Measurements from ENCODE around the gene MFAP5.
"Not testable (repeated sequence)": the region's sequence is repeated elsewhere in the genome, so short reads cannot be mapped to it uniquely, and the experiment has no call there.

The MFAP5 gene

GRCh38 chr12:8675591-8676036, 13.0 kb upstream of the MFAP5 start:
- DNase-seq (ENCODE audit: low spot score) = peak; percentile 68

DNA sequence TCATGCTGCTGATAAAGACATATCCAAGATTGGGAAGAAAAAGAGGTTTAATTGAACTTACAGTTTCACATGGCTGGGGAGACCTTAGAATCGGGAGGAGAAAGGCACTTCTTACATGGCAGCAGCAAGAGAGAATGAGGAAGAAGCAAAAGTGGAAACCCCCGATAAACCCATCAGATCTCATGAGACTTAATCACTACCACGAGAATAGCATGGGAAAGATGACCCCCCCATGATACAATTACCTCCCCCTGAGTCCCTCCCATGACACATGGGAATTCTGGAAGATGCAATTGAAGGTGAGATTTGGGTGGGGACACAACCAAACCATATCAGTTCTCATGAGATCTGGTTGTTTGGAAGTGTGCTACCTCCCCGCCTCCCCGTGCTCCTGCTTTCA, 9.8 kb upstream of the MFAP5 start:
- no peak for DNase-seq (ENCODE audit: low spot score)

- DNase-seq (ENCODE audit: low spot score) = no peak
These were observed 5.8 kb upstream of the MFAP5 start for GRCh38 chr12:8668441-8668840.

- DNase-seq (ENCODE audit: low spot score) = no peak
These were observed 4.6 kb upstream of the MFAP5 start for GRCh38 chr12:8667270-8667669.

DNA sequence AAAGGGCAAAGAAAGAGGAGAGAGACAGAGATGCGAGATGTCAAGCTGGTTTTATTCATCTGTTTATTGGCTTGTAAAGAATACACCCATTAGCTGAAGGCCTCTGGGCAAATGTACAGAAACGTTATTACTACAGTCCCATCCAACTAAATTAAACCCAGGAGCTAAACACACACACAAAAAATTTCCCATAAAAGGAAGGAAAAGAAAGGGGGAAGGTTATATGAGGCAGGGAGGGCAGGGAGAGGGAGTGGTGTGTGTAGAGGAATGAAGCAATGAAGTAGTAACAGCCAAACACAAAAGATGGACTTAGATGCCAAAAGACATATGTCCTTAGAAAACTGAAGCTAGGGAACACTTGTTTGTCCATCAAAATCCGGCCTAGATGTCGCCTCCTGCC, 3.1 kb upstream of the MFAP5 start:
- DNase-seq (ENCODE audit: low spot score) = no peak

- DNase-seq (ENCODE audit: low spot score) = no peak
These were observed 1.7 kb upstream of the MFAP5 start for GRCh38 chr12:8664228-8664913.

- DNase-seq (ENCODE audit: low spot score) = no peak
These were observed 875 bp downstream of the MFAP5 start for GRCh38 chr12:8661751-8662150.

DNA sequence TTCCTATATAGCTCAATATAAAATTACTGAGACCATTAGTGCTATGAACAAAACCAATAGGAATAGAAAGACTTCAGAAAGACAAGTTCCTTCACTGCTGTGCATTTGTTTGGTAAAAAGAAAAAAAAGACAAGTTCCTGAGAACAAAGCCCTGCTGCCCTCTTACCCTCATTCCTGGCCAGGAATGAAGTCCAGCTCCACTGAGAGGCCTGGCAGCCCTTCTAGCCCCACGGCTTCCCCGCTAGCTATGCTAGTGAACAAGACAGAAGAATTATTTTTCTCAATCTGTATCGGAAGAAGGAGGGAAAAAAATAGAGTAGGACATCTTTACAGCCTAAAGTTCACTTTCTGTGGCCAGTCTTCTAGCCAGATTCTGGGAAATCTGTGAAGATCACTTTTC, 1.6 kb downstream of the MFAP5 start:
- DNase-seq (ENCODE audit: low spot score) = no peak

DNA sequence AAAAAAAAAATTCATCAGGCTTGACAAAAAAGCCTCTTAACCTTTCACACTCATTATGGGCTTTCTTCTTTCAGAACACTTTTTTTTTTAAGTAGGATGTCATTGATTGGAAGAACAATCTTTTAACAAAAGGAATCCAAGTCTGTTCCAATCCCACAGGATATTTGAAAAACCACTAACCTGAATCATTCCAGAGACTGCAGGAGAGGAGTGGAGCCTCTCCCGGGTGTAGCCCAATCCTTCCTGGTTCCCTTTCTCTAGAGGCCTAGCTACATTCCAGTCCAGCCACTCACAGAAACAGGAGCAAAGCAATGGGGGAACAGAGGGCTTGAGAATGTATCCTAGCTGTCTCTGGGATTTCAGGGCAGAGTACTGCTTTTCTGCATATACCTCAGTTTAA, 4.3 kb downstream of the MFAP5 start:
- DNase-seq (ENCODE audit: low spot score) = peak; percentile 91

DNA sequence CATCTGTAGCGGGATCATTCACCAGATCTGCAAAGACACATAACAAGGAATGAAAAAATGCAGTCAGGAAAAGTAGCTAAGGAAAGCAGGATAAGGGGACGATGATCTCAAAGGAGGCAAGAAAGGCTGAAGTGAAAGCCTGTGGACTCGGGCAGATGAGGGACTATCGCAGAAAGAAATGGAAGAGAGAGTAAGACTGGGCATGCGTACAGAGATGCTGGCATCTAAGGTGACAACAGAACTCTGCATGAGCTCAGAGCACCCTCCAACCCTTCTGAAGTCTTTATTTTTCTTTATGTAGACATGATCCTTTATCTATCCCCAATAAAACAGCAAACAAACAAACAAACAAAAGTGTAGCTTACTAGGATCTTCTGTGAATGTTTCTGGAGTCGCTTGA, 7.2 kb downstream of the MFAP5 start:
- DNase-seq (ENCODE audit: low spot score) = no peak

DNA sequence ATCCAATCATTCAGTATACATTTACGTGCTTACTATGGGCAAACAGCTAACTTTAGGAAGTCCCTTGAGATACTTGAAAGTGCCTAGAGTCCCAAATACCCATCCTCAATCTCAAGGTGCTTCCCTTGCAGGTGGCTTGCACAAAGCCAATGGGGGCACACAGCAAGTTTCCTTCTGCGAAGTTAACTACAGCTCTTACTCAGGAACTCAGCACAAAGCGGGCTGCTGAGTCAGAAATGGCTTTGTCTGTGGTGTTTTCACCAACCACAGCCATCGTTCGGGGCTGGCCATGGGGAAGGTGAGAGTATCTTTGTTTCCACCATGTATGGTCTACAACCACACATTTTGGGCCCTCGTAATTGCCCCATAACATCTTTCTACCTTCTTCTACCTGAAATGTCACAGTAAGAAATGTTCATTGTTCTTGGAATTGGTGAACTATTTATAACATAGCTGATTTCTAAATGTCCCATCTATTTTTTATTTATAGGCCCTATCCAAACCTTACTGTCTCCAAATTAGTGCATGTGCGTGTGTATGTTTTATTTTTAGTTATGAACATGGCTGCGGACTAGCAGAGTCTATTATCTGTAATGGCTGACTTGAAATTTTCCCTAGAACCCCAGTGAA, 13.9 kb downstream of the MFAP5 start:
- no peak for DNase-seq (ENCODE audit: low spot score)

- no peak for DNase-seq (ENCODE audit: low spot score)
These were observed 14.7 kb downstream of the MFAP5 start for GRCh38 chr12:8647968-8648367.

GRCh38 chr12:8644345-8645248, 18.0 kb downstream of the MFAP5 start:
- peak; percentile 11 for DNase-seq (ENCODE audit: low spot score)

GRCh38 chr12:8642775-8643174, 19.9 kb downstream of the MFAP5 start:
- no peak for DNase-seq (ENCODE audit: low spot score)

- DNase-seq (ENCODE audit: low spot score) = no peak
These were observed 22.7 kb downstream of the MFAP5 start for GRCh38 chr12:8639936-8640335.

- DNase-seq (ENCODE audit: low spot score) = no peak
These were observed 23.7 kb downstream of the MFAP5 start for GRCh38 chr12:8638951-8639350.

DNA sequence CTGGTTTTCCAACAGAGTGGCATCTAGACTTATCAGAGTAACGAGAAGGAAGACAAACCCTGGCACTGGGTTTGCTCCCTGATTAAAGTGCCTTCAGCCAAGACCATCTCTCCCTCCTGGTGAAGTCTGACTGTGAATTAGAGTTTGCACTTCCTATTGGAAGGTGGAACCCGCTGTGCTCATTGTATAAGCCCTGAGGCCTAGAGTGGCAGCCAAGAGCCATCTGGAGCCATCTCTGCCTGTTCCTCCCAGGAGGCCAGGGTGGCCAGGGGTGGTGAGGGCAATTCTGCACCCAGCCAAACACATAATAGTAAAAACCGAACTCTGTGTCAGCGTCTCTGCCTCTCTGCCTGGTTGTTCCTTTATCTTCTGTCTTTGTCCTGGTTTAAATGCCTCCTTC, 25.0 kb downstream of the MFAP5 start:
- no peak for DNase-seq (ENCODE audit: low spot score)

- no peak for DNase-seq (ENCODE audit: low spot score)
These were observed 25.4 kb downstream of the MFAP5 start for GRCh38 chr12:8637244-8637643.

GRCh38 chr12:8636581-8636980, 26.0 kb downstream of the MFAP5 start:
- DNase-seq (ENCODE audit: low spot score) = no peak

DNA sequence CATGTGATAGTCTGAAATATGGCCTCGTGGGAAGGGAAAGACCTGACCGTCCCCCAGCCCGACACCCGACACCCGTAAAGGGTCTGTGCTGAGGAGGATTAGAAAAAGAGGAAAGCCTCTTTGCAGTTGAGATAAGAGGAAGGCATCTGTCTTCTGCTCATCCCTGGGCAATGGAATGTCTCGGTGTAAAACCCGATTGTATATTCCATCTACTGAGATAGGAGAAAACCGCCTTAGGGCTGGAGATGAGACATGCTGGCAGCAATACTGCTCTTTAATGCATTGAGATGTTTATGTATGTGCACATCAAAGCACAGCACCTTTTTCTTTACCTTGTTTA, 26.6 kb downstream of the MFAP5 start:
- DNase-seq (ENCODE audit: low spot score) = not testable (repeated sequence)

DNA sequence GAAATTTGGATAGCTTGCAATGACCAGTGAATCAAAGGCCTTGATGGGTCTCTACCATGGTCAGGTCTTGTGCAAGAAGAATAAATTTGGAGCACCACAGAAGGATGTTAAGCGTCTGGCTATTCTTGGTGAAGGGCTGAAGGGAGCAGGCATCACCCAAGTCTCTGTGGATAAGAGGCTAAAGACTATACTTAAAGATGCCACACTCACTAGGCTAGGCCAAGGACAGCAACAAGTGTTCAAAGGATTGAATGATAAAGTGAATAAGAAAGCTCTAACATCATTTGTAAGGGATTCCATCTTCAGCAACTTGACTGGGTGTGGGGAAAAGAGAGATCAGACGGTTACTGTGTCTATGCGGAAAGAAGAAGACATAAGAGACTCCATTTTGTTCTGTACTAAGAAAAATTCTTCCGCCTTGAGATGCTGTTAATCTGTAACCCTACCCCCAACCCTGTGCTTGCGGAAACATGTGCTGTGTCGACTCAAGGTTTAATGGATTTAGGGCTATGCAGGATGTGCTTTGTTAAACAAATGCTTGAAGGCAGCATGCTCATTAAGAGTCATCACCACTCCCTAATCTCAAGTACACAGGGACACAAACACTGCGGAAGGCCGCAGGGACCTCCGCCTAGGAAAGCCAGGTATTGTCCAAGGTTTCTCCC, 27.2 kb downstream of the MFAP5 start:
- peak; percentile 13 for DNase-seq (ENCODE audit: low spot score)

DNA sequence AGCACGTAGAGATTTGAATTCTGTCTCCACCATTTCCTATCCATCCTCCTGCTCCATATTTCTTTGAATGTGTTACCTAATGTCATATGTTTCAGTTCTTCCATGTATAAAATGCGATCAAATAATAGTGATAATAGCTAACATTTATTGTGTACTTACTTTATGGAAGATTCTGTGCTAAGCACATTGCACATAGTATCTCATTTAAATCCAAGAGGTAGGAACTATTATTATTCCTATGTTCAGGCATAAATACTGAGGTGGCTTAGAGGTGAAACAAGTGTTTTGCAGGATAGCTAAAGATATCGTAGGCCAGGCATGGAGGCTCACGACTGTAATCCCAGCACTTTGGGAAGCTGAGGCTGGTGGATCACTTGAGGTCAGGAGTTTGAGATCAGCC, 32.5 kb downstream of the MFAP5 start:
- no peak for DNase-seq (ENCODE audit: low spot score)

All from kidney tubule cell (primary cell).